ENCODE results near the gene RPS10.

- TF ChIP-seq CTCF (IDR thresholded peaks at IDR 0.05): no peak
- no peak for TF ChIP-seq POLR2A (IDR thresholded peaks at IDR 0.05)
Measured at GRCh38 chr6:34390531-34391472, 35.1 kb downstream of the RPS10 start.
